Measurements from ENCODE around the gene IL10RB. TPM values are rescaled to one million over a fixed set of nuclear protein-coding genes. Genes with fewer than 3 reads are reported as not detected.

IL10RB gene
- total and polyA plus RNA-seq, 2 donors (not counting 1 experiment from before 2014, with no cell fraction given): 29.3 to 32.5 TPM

DNA sequence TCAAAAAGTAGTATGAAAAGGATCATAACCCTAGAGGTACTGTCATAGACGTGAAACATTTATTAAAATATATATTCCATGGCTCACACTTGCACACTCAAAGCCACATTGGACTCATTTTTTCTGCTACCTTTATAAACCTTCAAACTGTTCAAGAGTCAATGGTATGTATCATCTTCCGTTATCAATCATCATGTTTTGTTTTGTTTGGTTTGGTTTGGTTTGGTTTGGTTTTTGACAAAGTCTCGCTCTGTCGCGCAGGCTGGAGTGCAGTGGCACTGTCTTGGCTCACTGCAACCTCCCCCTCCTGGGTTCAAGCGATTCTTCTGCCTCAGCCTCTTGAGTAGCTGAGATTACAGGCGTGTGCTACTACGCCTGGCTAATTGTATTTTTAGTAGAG lies 34.6 kb upstream of the IL10RB start:
- peaks cover 50% of the 10 kb centered on the region for H3K4me1 Mint-ChIP-seq
- H3K27me3 Mint-ChIP-seq: no peaks in the 10 kb centered on the region
- ATAC-seq (ENCODE audit: low read depth) (no peak), DNase-seq (no peak)
- peak overlapping the region in 1 of 2 donors; percentile 84 for H3K27ac ChIP-seq (ENCODE audit: low read length in 2 of 2)
- H4K20me1 ChIP-seq (ENCODE audit: control insufficient read depth, insufficient read depth, low read length, poor library complexity, severe bottlenecking): peaks cover 19% of the 10 kb centered on the region
- peak overlapping the region; percentile 86 for H3K27ac Mint-ChIP-seq
- H3K27me3 ChIP-seq (replicated peaks in 1 of 4; ENCODE audit: control extremely low read depth in 1 of 4, control insufficient read depth in 3 of 4, insufficient read depth in 4 of 4, low read length in 3 of 4): no peaks in the 10 kb centered on the region
- peak overlapping the region; percentile 86 for H3K9ac ChIP-seq (ENCODE audit: low read length)
- no peak overlapping the region for H2AFZ ChIP-seq (ENCODE audit: insufficient read depth, low read depth, low read length, poor library complexity, severe bottlenecking)
- WGBS (ENCODE audit: insufficient coverage): no CpG with 5 or more reads among the region's 8 CpGs
- CTCF ChIA-PET: interaction anchor here (1.6 kb wide), 1 partner anchor 32 kb away, joined by 4 read pairs; no protein-coding TSS in a partner anchor
- peaks cover 80% of the 10 kb centered on the region for H3K79me2 ChIP-seq (ENCODE audit: control insufficient read depth, insufficient read depth, low read length)
- H3K9me3 ChIP-seq (ENCODE audit: control extremely low read depth in 1 of 3, control insufficient read depth in 2 of 3, insufficient read depth in 1 of 3, low read length in 2 of 3): no peaks in the 10 kb centered on the region
- POLR2A ChIA-PET: interaction anchor here (0.6 to 0.8 kb wide), 2 partner anchors 152 to 260 kb away, joined by 3 read pairs; partner anchors contain the start of gene DNAJC28
- peak overlapping the region in 3 of 5 experiments; percentile 66 to 97 (median 85) for H3K4me3 ChIP-seq (ENCODE audit: control extremely low read depth in 1 of 5, extremely low read depth in 1 of 5, insufficient read depth in 1 of 5, low read depth in 2 of 5, low read length in 4 of 5)
- no peak for TF ChIP-seq EZH2 (IDR thresholded peaks at IDR 0.05; ENCODE audit: borderline replicate concordance, insufficient read depth, low read depth, low read length, poor library complexity, severe bottlenecking)
- TF ChIP-seq, protein P1, sequence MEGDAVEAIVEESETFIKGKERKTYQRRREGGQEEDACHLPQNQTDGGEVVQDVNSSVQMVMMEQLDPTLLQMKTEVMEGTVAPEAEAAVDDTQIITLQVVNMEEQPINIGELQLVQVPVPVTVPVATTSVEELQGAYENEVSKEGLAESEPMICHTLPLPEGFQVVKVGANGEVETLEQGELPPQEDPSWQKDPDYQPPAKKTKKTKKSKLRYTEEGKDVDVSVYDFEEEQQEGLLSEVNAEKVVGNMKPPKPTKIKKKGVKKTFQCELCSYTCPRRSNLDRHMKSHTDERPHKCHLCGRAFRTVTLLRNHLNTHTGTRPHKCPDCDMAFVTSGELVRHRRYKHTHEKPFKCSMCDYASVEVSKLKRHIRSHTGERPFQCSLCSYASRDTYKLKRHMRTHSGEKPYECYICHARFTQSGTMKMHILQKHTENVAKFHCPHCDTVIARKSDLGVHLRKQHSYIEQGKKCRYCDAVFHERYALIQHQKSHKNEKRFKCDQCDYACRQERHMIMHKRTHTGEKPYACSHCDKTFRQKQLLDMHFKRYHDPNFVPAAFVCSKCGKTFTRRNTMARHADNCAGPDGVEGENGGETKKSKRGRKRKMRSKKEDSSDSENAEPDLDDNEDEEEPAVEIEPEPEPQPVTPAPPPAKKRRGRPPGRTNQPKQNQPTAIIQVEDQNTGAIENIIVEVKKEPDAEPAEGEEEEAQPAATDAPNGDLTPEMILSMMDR (IDR thresholded peaks at IDR 0.05): no peak
- H3K4me1 ChIP-seq (ENCODE audit: control insufficient read depth in 2 of 2, insufficient read depth in 2 of 2, low read length in 2 of 2): peaks cover 30 to 48% of the 10 kb centered on the region in 2 donors
- intact Hi-C loops (cut with micrococcal nuclease): loop anchor here (5.0 kb wide), 1 partner anchor 311 kb away; the partner anchor contains the start of genes GART and SON
- H3K4me3 Mint-ChIP-seq: peak overlapping the region; percentile 92
- H3K9me3 Mint-ChIP-seq (ENCODE audit: insufficient read depth): no peaks in the 10 kb centered on the region
- H3K36me3 ChIP-seq (replicated peaks in 1 of 2; ENCODE audit: control extremely low read depth in 1 of 2, control insufficient read depth in 1 of 2, extremely low read depth in 1 of 2, insufficient read depth in 2 of 2, low read length in 1 of 2): peaks cover 4 to 14% of the 10 kb centered on the region in 2 experiments
- H3K4me2 ChIP-seq (replicated peaks; ENCODE audit: low read depth, low read length, poor library complexity, severe bottlenecking): peak overlapping the region; percentile 80

DNA sequence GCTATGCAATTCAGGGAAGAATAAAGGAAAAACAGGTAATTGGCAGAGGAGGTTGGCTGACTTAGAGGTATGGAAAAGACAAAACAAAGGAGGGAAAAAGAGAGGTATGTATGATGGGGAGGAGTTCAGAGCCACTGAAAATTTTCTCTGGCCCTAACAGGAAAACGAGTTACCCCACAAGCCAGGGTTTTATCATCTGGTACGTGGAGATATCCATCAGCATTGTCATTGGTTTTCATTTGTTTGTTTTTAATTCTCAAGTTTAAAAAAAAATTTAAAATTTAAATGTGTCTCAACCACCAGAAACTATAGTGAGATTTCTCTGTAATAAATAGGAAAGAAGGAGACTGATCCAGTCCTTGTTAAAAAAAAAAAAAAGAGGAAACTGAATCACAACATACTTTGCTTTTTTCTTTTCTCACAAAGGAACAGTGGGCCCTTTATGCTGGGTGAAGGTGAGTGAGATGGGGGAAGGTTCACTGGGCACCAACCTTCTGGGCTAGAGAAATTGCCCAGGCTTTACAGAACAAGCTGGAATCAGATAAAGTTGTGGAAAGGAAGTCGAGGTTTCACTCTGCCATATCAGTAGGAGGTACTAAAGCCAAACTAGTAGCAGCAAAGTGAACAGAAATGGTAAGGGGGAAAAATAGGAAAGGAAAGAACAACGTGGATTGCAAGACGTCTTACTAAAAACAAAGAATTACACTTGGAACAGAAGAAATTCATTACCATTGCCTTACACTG lies 33.7 kb upstream of the IL10RB start:
- CTCF ChIA-PET: no interaction called here
- Mint-ChIP-seq H3K4me3 (peak overlapping the region; percentile 92), H3K9me3 (ENCODE audit: insufficient read depth) (no peaks in the 10 kb centered on the region), H3K4me1 (peaks cover 57% of the 10 kb centered on the region), H3K27ac (peak overlapping the region; percentile 86), H3K27me3 (no peaks in the 10 kb centered on the region)
- DNase-seq: peak; percentile 20
- intact Hi-C loops (cut with micrococcal nuclease): loop anchor here (5.0 kb wide), 1 partner anchor 310 kb away; the partner anchor contains the start of genes GART and SON
- POLR2A ChIA-PET: interaction anchor here (0.7 kb wide), 1 partner anchor 128 kb away, joined by 4 read pairs; no protein-coding TSS in a partner anchor
- peaks cover 90% of the 10 kb centered on the region for H3K79me2 ChIP-seq (ENCODE audit: control insufficient read depth, insufficient read depth, low read length)
- H3K36me3 ChIP-seq (replicated peaks in 1 of 2; ENCODE audit: control extremely low read depth in 1 of 2, control insufficient read depth in 1 of 2, extremely low read depth in 1 of 2, insufficient read depth in 2 of 2, low read length in 1 of 2): peaks cover 4 to 16% of the 10 kb centered on the region in 2 experiments
- peaks cover 30 to 53% of the 10 kb centered on the region in 2 donors for H3K4me1 ChIP-seq (ENCODE audit: control insufficient read depth in 2 of 2, insufficient read depth in 2 of 2, low read length in 2 of 2)
- 0% methylated on average over 1 of the region's 5 CpGs for WGBS (ENCODE audit: insufficient coverage)
- H3K27me3 ChIP-seq (replicated peaks in 1 of 4; ENCODE audit: control extremely low read depth in 1 of 4, control insufficient read depth in 3 of 4, insufficient read depth in 4 of 4, low read length in 3 of 4): no peaks in the 10 kb centered on the region
- peak overlapping the region in 1 of 5 experiments; percentile 85 for H3K4me3 ChIP-seq (ENCODE audit: control extremely low read depth in 1 of 5, extremely low read depth in 1 of 5, insufficient read depth in 1 of 5, low read depth in 2 of 5, low read length in 4 of 5)
- peaks cover 29% of the 10 kb centered on the region for H4K20me1 ChIP-seq (ENCODE audit: control insufficient read depth, insufficient read depth, low read length, poor library complexity, severe bottlenecking)
- peak overlapping the region; percentile 86 for H3K9ac ChIP-seq (ENCODE audit: low read length)
- peak overlapping the region in 1 of 2 donors; percentile 84 for H3K27ac ChIP-seq (ENCODE audit: low read length in 2 of 2)
- H2AFZ ChIP-seq (ENCODE audit: insufficient read depth, low read depth, low read length, poor library complexity, severe bottlenecking): peak overlapping the region; percentile 14
- no peak for TF ChIP-seq EZH2 (IDR thresholded peaks at IDR 0.05; ENCODE audit: borderline replicate concordance, insufficient read depth, low read depth, low read length, poor library complexity, severe bottlenecking)
- TF ChIP-seq, protein P1 (IDR thresholded peaks at IDR 0.05): no peak
- no peak for ATAC-seq (ENCODE audit: low read depth)
- no peaks in the 10 kb centered on the region for H3K9me3 ChIP-seq (ENCODE audit: control extremely low read depth in 1 of 3, control insufficient read depth in 2 of 3, insufficient read depth in 1 of 3, low read length in 2 of 3)
- H3K4me2 ChIP-seq (replicated peaks; ENCODE audit: low read depth, low read length, poor library complexity, severe bottlenecking): peak overlapping the region; percentile 80
